NB4 (cell line): Measurements from ENCODE around the gene ABCA4.

Experiments used
- CTCF ChIP-seq: IDR thresholded peaks from one replicate; pipeline ENCODE4 v1.5.1; 2012; ENCODE audit warnings: low read depth, low read length
- POLR2A ChIP-seq: IDR thresholded peaks from 2 replicates; pipeline ENCODE4 v1.6.1; 2011; ENCODE audit warnings: mild to moderate bottlenecking; ENCODE audit not compliant: insufficient read length; ENCODE audit errors: extremely low read depth

GRCh38 chr1:94119306-94119705 lies 1.6 kb downstream of the ABCA4 start:
- TF ChIP-seq POLR2A: no peak
- TF ChIP-seq CTCF: no peak
